Measurements from ENCODE around the gene CYB561D1.
"Not testable (repeated sequence)": the region's sequence is repeated elsewhere in the genome, so short reads cannot be mapped to it uniquely, and the experiment has no call there.

CYB561D1 gene, protein sequence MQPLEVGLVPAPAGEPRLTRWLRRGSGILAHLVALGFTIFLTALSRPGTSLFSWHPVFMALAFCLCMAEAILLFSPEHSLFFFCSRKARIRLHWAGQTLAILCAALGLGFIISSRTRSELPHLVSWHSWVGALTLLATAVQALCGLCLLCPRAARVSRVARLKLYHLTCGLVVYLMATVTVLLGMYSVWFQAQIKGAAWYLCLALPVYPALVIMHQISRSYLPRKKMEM

DNA sequence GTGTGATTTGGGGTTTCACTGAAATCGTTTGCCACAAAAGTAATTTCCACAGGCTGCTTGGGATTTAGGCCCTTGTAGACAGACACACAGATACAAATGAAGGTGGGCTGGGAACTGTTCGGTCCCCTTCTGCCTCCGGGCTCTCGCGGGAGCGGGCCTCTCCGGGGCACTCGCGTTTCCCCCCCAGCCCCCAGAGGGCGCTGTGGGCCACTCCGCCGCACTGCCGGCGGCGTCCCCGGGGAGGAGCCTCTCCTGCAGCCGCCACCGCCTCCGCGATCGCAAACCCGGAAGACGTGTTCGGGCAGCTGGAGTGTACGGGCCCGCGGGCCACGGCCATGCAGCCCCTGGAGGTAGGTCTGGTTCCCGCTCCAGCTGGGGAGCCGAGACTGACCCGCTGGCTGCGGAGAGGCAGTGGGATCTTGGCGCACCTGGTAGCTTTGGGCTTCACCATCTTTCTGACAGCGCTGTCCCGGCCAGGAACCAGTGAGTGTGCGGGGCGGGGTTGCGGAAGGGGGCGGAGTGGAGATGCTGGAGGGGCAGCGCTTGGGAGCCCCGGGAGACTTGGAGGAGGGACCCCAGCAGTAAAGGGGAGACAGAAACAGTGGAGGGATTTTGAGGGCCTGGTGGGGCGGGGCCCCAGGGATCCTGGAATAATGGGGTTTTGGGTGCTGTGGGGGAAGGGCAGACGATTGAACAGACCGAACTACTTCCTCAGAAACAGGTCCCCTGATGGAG lies at the start of gene CYB561D1:
Gene CYB561D1 (plus strand): TSS at position 290 of the 735 bp plus-strand sequence. CDS start 46 bp downstream, at position 336.
- Histone ChIP-seq H3K27ac (ENCODE audit: low read length) (no peak within 1 kb of the TSS), H3K9ac (ENCODE audit: low read depth, low read length) (peak within 1 kb of the TSS; percentile 70; the same call in 1 of the 2 replicates), H3K36me3 (ENCODE audit: insufficient read depth, low read depth, low read length) (peaks cover 14% of the 10 kb centered on the region; the same call in 1 of the 2 replicates), H3K4me1 (ENCODE audit: insufficient read depth, low read length) (peaks cover 3% of the 10 kb centered on the region; the same call in 1 of the 2 replicates), H3K27me3 (ENCODE audit: insufficient read depth, low read length) (no peaks in the 10 kb centered on the region), H3K4me3 (ENCODE audit: low read length) (peak within 1 kb of the TSS; percentile 89), H3K9me3 (ENCODE audit: insufficient read depth, low read depth, low read length) (no peaks in the 10 kb centered on the region)

DNA sequence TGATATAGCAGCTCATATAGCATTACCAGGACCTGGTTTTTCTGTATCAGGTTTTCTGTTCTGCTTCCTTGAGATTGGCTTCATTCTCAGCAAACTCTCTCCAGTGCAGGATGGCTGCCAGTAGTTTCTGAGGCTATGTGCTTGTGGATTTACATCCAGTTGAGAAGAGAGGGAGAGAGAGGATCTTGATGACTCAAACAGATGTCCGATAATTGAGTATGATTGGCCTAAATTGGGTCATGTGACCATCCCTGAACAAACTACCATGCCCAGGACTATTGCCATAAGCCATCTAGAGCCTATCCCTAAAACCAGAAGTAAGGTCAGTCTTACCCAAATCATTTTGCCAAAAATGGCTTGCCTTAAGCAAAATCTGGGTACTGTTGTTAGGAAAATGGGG lies 49.5 kb upstream of the CYB561D1 start:
- no peaks in the 10 kb centered on the region for H3K4me1 ChIP-seq (ENCODE audit: insufficient read depth, low read length)
- no peak overlapping the region for H3K9ac ChIP-seq (ENCODE audit: low read depth, low read length)
- no peak overlapping the region for H3K27ac ChIP-seq (ENCODE audit: low read length)
- no peak overlapping the region for H3K4me3 ChIP-seq (ENCODE audit: low read length)
- 0 out of 2 replicates have a peak, but pooled peaks cover 24% of the 10 kb centered on the region for H3K27me3 ChIP-seq (ENCODE audit: insufficient read depth, low read length)
- H3K9me3 ChIP-seq (ENCODE audit: insufficient read depth, low read depth, low read length), result no peaks in the 10 kb centered on the region
- no peaks in the 10 kb centered on the region for H3K36me3 ChIP-seq (ENCODE audit: insufficient read depth, low read depth, low read length)

GRCh38 chr1:109445949-109446695 lies 47.8 kb upstream of the CYB561D1 start:
- 0 out of 2 replicates have a peak, but pooled peaks cover 19% of the 10 kb centered on the region for H3K27me3 ChIP-seq (ENCODE audit: insufficient read depth, low read length)
- not testable (repeated sequence) for H3K4me3 ChIP-seq (ENCODE audit: low read length); H3K9ac ChIP-seq (ENCODE audit: low read depth, low read length); H3K27ac ChIP-seq (ENCODE audit: low read length); H3K36me3 ChIP-seq (ENCODE audit: insufficient read depth, low read depth, low read length); H3K4me1 ChIP-seq (ENCODE audit: insufficient read depth, low read length); H3K9me3 ChIP-seq (ENCODE audit: insufficient read depth, low read depth, low read length)

DNA sequence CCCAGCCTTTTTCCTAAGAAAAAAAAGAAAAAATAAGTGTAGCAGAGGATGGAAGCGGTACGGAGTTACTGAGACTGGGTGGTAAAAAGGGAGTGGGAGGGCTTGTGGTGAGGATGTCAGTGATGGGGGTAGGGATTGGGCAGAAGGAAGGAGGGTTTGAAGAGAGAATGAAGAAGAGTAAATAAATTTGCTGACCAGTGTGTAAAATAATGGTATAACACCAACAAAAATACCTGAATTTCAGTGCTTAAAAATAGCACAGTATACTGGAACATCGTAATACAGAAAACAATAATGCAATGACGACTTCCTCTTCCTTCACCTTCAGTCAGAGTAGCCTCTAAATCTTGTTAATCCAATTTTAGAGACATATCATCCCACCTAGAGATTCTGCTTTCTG lies 46.4 kb upstream of the CYB561D1 start:
- no peak overlapping the region for H3K27ac ChIP-seq (ENCODE audit: low read length)
- no peak overlapping the region for H3K9ac ChIP-seq (ENCODE audit: low read depth, low read length)
- no peak overlapping the region for H3K4me3 ChIP-seq (ENCODE audit: low read length)
- H3K36me3 ChIP-seq (ENCODE audit: insufficient read depth, low read depth, low read length), result no peaks in the 10 kb centered on the region
- H3K27me3 ChIP-seq (ENCODE audit: insufficient read depth, low read length), result 0 out of 2 replicates have a peak, but pooled peaks cover 19% of the 10 kb centered on the region
- no peaks in the 10 kb centered on the region for H3K4me1 ChIP-seq (ENCODE audit: insufficient read depth, low read length)
- H3K9me3 ChIP-seq (ENCODE audit: insufficient read depth, low read depth, low read length), result no peaks in the 10 kb centered on the region

- H3K4me1 ChIP-seq (ENCODE audit: insufficient read depth, low read length), result no peaks in the 10 kb centered on the region
- no peak overlapping the region for H3K4me3 ChIP-seq (ENCODE audit: low read length)
- H3K36me3 ChIP-seq (ENCODE audit: insufficient read depth, low read depth, low read length), result no peaks in the 10 kb centered on the region
- H3K9me3 ChIP-seq (ENCODE audit: insufficient read depth, low read depth, low read length), result peaks cover 19% of the 10 kb centered on the region
- H3K27ac ChIP-seq (ENCODE audit: low read length), result no peak overlapping the region
- H3K27me3 ChIP-seq (ENCODE audit: insufficient read depth, low read length), result no peaks in the 10 kb centered on the region
- no peak overlapping the region for H3K9ac ChIP-seq (ENCODE audit: low read depth, low read length)
These were observed 39.3 kb upstream of the CYB561D1 start for GRCh38 chr1:109454497-109455133.

- Histone ChIP-seq H3K36me3 (ENCODE audit: insufficient read depth, low read depth, low read length) (no peaks in the 10 kb centered on the region), H3K4me3 (ENCODE audit: low read length) (no peak overlapping the region), H3K27me3 (ENCODE audit: insufficient read depth, low read length) (peaks cover 7% of the 10 kb centered on the region), H3K9ac (ENCODE audit: low read depth, low read length) (no peak overlapping the region), H3K4me1 (ENCODE audit: insufficient read depth, low read length) (no peaks in the 10 kb centered on the region), H3K9me3 (ENCODE audit: insufficient read depth, low read depth, low read length) (peaks cover 19% of the 10 kb centered on the region), H3K27ac (ENCODE audit: low read length) (no peak overlapping the region)
These were observed 36.1 kb upstream of the CYB561D1 start for GRCh38 chr1:109457819-109458218.

- no peak overlapping the region for H3K9ac ChIP-seq (ENCODE audit: low read depth, low read length)
- H3K36me3 ChIP-seq (ENCODE audit: insufficient read depth, low read depth, low read length), result no peaks in the 10 kb centered on the region
- H3K4me3 ChIP-seq (ENCODE audit: low read length), result peak overlapping the region; percentile 50
- H3K4me1 ChIP-seq (ENCODE audit: insufficient read depth, low read length), result peaks cover 7% of the 10 kb centered on the region; the same call in 1 of the 2 replicates
- H3K27me3 ChIP-seq (ENCODE audit: insufficient read depth, low read length), result peaks cover 86% of the 10 kb centered on the region
- no peak overlapping the region for H3K27ac ChIP-seq (ENCODE audit: low read length)
- no peaks in the 10 kb centered on the region for H3K9me3 ChIP-seq (ENCODE audit: insufficient read depth, low read depth, low read length)
These were observed 27.8 kb upstream of the CYB561D1 start for GRCh38 chr1:109466125-109466451.

- Histone ChIP-seq H3K9me3 (ENCODE audit: insufficient read depth, low read depth, low read length) (no peaks in the 10 kb centered on the region), H3K9ac (ENCODE audit: low read depth, low read length) (no peak within 1 kb of the TSS), H3K4me3 (ENCODE audit: low read length) (peak within 1 kb of the TSS; percentile 66), H3K36me3 (ENCODE audit: insufficient read depth, low read depth, low read length) (no peaks in the 10 kb centered on the region), H3K27me3 (ENCODE audit: insufficient read depth, low read length) (peaks cover 86% of the 10 kb centered on the region), H3K4me1 (ENCODE audit: insufficient read depth, low read length) (peaks cover 7% of the 10 kb centered on the region; the same call in 1 of the 2 replicates), H3K27ac (ENCODE audit: low read length) (no peak within 1 kb of the TSS)
These were observed 27.2 kb upstream of the CYB561D1 start, which contains the start of gene SYPL2 for GRCh38 chr1:109466452-109467300. SYPL2 (plus strand) TSS chr1:109466546; CDS start chr1:109466844, 298 bp downstream.

DNA sequence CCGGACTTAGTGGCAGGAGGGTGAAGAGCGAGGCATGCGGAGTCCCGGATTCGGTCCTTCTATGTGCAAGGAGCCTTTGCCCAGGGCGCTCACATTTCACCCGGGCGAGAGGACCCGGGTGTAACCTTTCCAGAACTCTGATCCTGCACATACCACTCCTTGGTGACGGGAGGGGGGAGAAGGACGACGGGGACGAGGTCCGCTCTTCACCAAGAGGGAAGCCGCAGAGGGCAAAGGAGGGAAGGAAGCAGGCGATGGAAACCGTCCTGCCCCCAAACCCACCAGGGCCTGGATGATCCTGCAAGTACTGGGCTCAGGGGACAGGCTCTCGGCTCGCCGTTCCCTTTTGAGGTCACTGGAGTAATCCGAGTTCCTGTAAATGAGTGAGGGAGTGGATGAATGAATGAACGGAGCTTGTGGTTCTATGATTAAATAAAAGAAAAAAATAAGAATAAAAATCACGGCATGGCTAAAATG lies 26.6 kb upstream of the CYB561D1 start:
- Histone ChIP-seq H3K27ac (ENCODE audit: low read length) (no peak overlapping the region), H3K36me3 (ENCODE audit: insufficient read depth, low read depth, low read length) (no peaks in the 10 kb centered on the region), H3K4me1 (ENCODE audit: insufficient read depth, low read length) (peaks cover 7% of the 10 kb centered on the region; the same call in 1 of the 2 replicates), H3K27me3 (ENCODE audit: insufficient read depth, low read length) (peaks cover 84% of the 10 kb centered on the region), H3K4me3 (ENCODE audit: low read length) (peak overlapping the region; percentile 66), H3K9me3 (ENCODE audit: insufficient read depth, low read depth, low read length) (no peaks in the 10 kb centered on the region), H3K9ac (ENCODE audit: low read depth, low read length) (no peak overlapping the region)

GRCh38 chr1:109468061-109468460 lies 25.8 kb upstream of the CYB561D1 start:
- peaks cover 7% of the 10 kb centered on the region; the same call in 1 of the 2 replicates for H3K4me1 ChIP-seq (ENCODE audit: insufficient read depth, low read length)
- H3K36me3 ChIP-seq (ENCODE audit: insufficient read depth, low read depth, low read length), result no peaks in the 10 kb centered on the region
- H3K9me3 ChIP-seq (ENCODE audit: insufficient read depth, low read depth, low read length), result no peaks in the 10 kb centered on the region
- no peak overlapping the region for H3K4me3 ChIP-seq (ENCODE audit: low read length)
- peaks cover 77% of the 10 kb centered on the region for H3K27me3 ChIP-seq (ENCODE audit: insufficient read depth, low read length)
- H3K27ac ChIP-seq (ENCODE audit: low read length), result no peak overlapping the region
- H3K9ac ChIP-seq (ENCODE audit: low read depth, low read length), result no peak overlapping the region

Data from iPS-20b (cell line).